Prostate gland (tissue), 2 donors: ENCODE measurements around the gene RELT. TPM values are rescaled to one million over a fixed set of nuclear protein-coding genes. Genes with fewer than 3 reads are reported as not detected.

ENCODE experiments used
- DNase-seq: peaks from one replicate; pipeline ENCODE4 v3.0.0-alpha.2; 2019; ENCODE audit warnings: low spot score
- H3K27ac ChIP-seq, 2 donors: fragments of 200-600 bp; sonication (generic); 2 replicates each; pipeline ENCODE4 v1.5.1; 2017 to 2019
- H3K27me3 ChIP-seq: fragments of 200-600 bp; sonication (generic); replicated peaks from 2 replicates; pipeline ENCODE4 v1.5.1; 2019; ENCODE audit not compliant: insufficient read depth
- H3K36me3 ChIP-seq, 2 donors: fragments of 200-600 bp; sonication (generic); 1 replicate in 1 of 2; 2 replicates in 1 of 2; pipeline versions ENCODE4 v1.5.1 to v1.8.1; 2017 to 2019
- H3K4me1 ChIP-seq: fragments of 200-600 bp; sonication (generic); replicated peaks from 2 replicates; pipeline ENCODE4 v1.5.1; 2019
- H3K4me3 ChIP-seq, 2 donors: fragments of 200-600 bp; sonication (generic); 2 replicates each; pipeline ENCODE4 v1.5.1; 2017 to 2019
- H3K9me3 ChIP-seq: fragments of 200-600 bp; sonication (generic); 2 replicates; pipeline ENCODE4 v1.5.1; 2017
- POLR2A ChIP-seq: fragments of 450-650 bp; IDR thresholded peaks from one replicate; pipeline ENCODE4 v1.6.1; 2016; ENCODE audit warnings: antibody characterized with exemption, mild to moderate bottlenecking
- POLR2AphosphoS5 ChIP-seq: sonication (generic); formaldehyde crosslinking; IDR thresholded peaks from one replicate; pipeline ENCODE4 v1.6.1; 2017; ENCODE audit warnings: antibody characterized with exemption
- WGBS: methylation state at CpG from one replicate; pipeline ENCODE4 v1.1.5; 2018; 5-methylcytosine and 5-hydroxymethylcytosine counted together
- intact Hi-C: fragments of 100-400 bp; cut with DNase I; formaldehyde crosslinking; loops from one replicate; pipeline ENCODE4 v1.14.2; 2022
- total RNA-seq, 2 donors: library from RNA; depleted of rRNA; stranded (reverse); fragments of >200 nt; gene quantifications; one replicate each; pipeline ENCODE4 v1.1.0, GENCODE V29; 2016
- TF ChIP-seq, protein P1 (sequence below), 4 experiments: fragments of 200-600 bp in 2 of 4; fragments of 450-650 bp in 2 of 4; sonication (generic) in 2 of 4; IDR thresholded peaks; 1 replicate in 3 of 4; 2 replicates in 1 of 4; pipeline ENCODE4 v1.5.1; 2016 to 2019; ENCODE audit warnings: antibody characterized with exemption in 4 of 4, mild to moderate bottlenecking in 2 of 4, moderate library complexity in 2 of 4

The RELT gene
- total RNA-seq, 2 donors from 2014 or later, result 0.96 to 10.3 TPM

DNA sequence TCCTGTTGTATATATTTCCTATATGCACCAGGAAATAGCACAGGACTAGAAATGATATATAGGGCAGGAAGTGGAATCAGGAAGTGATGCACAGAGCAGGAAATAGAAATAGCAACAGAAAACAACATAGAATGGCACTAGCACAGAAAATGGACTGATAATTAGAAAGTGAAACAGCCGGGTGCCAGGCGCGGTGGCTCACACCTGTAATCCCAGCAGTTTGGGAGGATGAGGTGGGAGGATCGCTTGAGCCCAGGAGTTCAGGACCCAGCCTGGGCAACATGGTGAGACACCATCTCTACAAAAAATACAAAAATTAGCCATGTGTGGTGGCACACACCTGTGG lies 10.0 kb upstream of the RELT start:
- DNase-seq, result no peak
- Histone ChIP-seq H3K4me1 (no peaks in the 10 kb centered on the region), H3K4me3 (no peak overlapping the region), H3K27me3 (no peaks in the 10 kb centered on the region), H3K9me3 (no peaks in the 10 kb centered on the region), H3K27ac (no peak overlapping the region), H3K36me3 (peaks cover 15 to 18% of the 10 kb centered on the region in 2 donors)
- intact Hi-C loops, result no loop called here
- WGBS, result 86% methylated on average over 4 of the region's 4 CpGs
- TF ChIP-seq, protein P1, sequence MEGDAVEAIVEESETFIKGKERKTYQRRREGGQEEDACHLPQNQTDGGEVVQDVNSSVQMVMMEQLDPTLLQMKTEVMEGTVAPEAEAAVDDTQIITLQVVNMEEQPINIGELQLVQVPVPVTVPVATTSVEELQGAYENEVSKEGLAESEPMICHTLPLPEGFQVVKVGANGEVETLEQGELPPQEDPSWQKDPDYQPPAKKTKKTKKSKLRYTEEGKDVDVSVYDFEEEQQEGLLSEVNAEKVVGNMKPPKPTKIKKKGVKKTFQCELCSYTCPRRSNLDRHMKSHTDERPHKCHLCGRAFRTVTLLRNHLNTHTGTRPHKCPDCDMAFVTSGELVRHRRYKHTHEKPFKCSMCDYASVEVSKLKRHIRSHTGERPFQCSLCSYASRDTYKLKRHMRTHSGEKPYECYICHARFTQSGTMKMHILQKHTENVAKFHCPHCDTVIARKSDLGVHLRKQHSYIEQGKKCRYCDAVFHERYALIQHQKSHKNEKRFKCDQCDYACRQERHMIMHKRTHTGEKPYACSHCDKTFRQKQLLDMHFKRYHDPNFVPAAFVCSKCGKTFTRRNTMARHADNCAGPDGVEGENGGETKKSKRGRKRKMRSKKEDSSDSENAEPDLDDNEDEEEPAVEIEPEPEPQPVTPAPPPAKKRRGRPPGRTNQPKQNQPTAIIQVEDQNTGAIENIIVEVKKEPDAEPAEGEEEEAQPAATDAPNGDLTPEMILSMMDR (IDR thresholded peaks at IDR 0.05), result no peak
- TF ChIP-seq POLR2AphosphoS5, result no peak
- no peak for TF ChIP-seq POLR2A

DNA sequence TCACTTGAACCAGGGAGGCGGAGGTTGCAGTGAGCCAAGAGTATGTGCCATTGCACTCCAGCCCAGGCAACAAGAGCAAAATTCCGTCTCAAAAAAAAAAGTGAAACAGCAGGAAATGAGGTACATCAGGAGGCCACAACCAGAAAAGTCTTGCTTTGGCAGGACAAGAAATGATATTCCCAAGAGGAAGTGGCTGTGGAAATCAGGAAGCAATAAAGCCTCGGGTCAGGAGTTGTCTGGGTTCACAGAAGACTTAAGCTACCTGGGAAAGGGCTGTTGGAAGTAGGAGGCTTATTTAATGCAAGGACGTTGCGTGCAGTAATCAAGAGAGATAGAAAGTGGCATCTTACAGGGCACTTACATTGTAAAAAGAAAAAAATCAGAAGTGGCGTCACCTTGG lies 9.2 kb upstream of the RELT start:
- TF ChIP-seq, protein P1 (IDR thresholded peaks at IDR 0.05), result no peak
- TF ChIP-seq POLR2A (no peak), POLR2AphosphoS5 (no peak)
- H3K27ac ChIP-seq, result no peak overlapping the region
- H3K4me1 ChIP-seq, result no peaks in the 10 kb centered on the region
- no peaks in the 10 kb centered on the region for H3K9me3 ChIP-seq
- H3K27me3 ChIP-seq, result no peaks in the 10 kb centered on the region
- no peak for DNase-seq
- 78% methylated on average over 6 of the region's 6 CpGs for WGBS
- H3K4me3 ChIP-seq, result no peak overlapping the region
- intact Hi-C loops, result no loop called here
- H3K36me3 ChIP-seq, result peaks cover 15 to 18% of the 10 kb centered on the region in 2 donors

DNA sequence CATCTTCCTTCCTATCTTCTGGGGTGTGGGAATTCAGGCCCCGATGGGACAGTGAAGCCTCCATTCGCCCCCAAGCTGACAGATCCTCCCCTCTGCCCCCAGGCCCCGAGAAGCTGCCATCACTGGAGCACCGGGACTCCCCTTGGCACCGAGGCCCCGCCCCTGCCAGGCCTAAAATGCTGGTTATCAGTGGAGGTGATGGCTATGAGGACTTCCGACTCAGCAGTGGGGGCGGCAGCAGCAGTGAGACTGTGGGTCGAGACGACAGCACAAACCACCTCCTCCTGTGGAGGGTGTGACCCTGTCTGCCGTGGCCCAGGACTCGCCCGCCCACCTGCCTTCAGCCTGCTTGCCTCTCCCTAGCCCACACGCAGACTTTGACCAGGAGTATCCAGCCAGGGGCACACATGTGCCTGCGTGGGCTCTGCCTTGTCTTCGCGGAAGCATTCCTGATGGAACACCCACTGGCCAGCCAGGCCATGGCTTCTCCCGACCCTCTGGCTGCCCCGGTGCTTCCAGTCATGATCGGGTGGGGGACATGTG lies 8.6 kb upstream of the RELT start:
- intact Hi-C loops, result no loop called here

DNA sequence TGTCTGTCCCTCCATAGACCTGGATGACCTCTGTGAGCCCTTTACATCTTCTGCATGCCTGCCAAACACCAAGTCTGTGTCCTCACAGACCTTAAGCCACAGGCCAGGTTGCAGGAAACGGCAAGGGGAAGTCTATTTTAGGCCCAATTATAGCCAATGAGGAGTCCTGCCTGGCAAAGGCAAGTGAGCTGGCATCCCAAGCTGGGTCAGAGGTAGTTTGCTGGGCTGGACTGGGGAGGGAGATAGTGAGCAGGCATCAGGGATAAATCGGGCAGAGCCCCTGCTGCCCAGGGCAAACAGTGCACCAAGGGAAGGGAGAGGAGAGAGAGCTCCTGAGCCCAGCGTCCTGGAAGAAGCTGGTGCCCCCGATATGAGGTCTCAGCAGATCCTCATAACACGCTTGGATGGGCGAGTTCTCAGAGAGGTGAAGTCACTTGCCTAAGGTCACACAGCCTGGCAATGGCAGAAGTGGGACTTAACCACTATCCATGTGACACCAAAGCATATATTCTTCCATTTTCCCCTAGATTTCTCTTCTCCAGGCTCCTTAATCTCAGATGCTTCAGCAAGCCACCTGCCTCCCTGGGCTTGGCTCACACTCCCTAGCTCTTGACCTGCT lies 3.7 kb upstream of the RELT start:
- no peak for DNase-seq
- Histone ChIP-seq H3K27me3 (no peaks in the 10 kb centered on the region), H3K4me3 (no peak overlapping the region), H3K9me3 (no peaks in the 10 kb centered on the region), H3K36me3 (no peaks in the 10 kb centered on the region), H3K4me1 (peaks cover 3% of the 10 kb centered on the region), H3K27ac (no peak overlapping the region)
- intact Hi-C loops, result no loop called here
- TF ChIP-seq POLR2A (no peak), POLR2AphosphoS5 (no peak)
- TF ChIP-seq, protein P1 (IDR thresholded peaks at IDR 0.05), result no peak
- 55% methylated on average over 6 of the region's 6 CpGs for WGBS

More for the DNA sequence above, 8.6 kb upstream of the RELT start:
- TF ChIP-seq POLR2AphosphoS5 (no peak), POLR2A (no peak)
- TF ChIP-seq, protein P1 (IDR thresholded peaks at IDR 0.05), result no peak
- 83% methylated on average over 20 of the region's 20 CpGs for WGBS
- H3K36me3 ChIP-seq, result peaks cover 10 to 18% of the 10 kb centered on the region in 2 donors
- H3K9me3 ChIP-seq, result no peaks in the 10 kb centered on the region
- H3K27me3 ChIP-seq, result no peaks in the 10 kb centered on the region
- DNase-seq, result no peak
- no peaks in the 10 kb centered on the region for H3K4me1 ChIP-seq
- H3K27ac ChIP-seq, result no peak overlapping the region
- H3K4me3 ChIP-seq, result no peak overlapping the region

DNA sequence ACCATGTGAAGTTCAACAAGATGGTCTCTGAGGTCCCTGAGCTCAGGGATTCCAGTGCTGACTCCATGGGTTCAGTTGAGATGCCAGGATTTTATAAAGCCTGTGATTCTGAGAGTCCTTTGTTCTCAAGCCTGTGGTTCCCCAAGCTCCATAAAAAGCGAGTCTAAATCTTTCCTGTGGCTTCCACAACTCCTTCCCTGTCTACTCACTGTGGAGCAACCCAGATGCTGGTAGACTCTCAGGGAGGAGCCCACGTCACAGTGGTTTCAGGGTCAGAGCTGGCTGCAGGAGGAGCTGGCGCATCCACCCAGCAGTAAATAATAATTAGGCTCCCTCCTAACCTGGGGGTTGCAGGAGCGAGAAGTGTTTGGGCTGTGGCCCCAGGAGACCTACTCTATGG lies 2.0 kb upstream of the RELT start:
- H3K27ac ChIP-seq, result no peak overlapping the region
- H3K9me3 ChIP-seq, result no peaks in the 10 kb centered on the region
- no peaks in the 10 kb centered on the region for H3K27me3 ChIP-seq
- intact Hi-C loops, result no loop called here
- H3K4me1 ChIP-seq, result peaks cover 4% of the 10 kb centered on the region
- H3K4me3 ChIP-seq, result no peak overlapping the region
- no peak for DNase-seq
- 81% methylated on average over 4 of the region's 4 CpGs for WGBS
- TF ChIP-seq POLR2A (no peak), POLR2AphosphoS5 (no peak)
- TF ChIP-seq, protein P1 (IDR thresholded peaks at IDR 0.05), result no peak
- no peaks in the 10 kb centered on the region for H3K36me3 ChIP-seq
